ENCODE results near the gene CLOCK.
A peak's percentile ranks its signal among the peaks of the same experiment; 100 is the strongest.

Gene CLOCK

DNA sequence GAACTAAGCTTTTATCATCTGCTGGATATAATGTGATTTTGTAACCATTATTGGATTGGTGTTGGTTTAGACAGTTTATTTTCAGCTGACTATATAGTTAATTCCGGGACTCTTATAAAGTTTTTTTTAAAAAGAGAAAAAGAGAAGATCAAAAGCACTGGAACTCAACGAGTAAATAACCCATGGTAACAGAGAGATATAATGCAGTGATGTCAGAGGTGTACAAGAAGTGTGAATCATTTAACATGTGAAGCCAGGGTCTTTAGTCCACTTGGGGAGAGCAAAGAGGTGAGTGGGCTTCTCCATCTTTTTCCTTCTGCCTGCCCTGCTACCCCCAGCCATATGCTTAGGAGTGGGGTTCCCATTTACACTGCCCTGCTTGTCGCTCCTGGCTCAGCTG is 147.7 kb downstream of the CLOCK start:
- peak overlapping the region; percentile 77 to 88 for H3K4me3 ChIP-seq (replicated peaks in 1 of 2; ENCODE audit: low read depth in 2 of 2, low read length in 2 of 2)
- TF ChIP-seq, protein P1, sequence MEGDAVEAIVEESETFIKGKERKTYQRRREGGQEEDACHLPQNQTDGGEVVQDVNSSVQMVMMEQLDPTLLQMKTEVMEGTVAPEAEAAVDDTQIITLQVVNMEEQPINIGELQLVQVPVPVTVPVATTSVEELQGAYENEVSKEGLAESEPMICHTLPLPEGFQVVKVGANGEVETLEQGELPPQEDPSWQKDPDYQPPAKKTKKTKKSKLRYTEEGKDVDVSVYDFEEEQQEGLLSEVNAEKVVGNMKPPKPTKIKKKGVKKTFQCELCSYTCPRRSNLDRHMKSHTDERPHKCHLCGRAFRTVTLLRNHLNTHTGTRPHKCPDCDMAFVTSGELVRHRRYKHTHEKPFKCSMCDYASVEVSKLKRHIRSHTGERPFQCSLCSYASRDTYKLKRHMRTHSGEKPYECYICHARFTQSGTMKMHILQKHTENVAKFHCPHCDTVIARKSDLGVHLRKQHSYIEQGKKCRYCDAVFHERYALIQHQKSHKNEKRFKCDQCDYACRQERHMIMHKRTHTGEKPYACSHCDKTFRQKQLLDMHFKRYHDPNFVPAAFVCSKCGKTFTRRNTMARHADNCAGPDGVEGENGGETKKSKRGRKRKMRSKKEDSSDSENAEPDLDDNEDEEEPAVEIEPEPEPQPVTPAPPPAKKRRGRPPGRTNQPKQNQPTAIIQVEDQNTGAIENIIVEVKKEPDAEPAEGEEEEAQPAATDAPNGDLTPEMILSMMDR (IDR thresholded peaks at IDR 0.05; ENCODE audit: low read depth, low read length) = no peak
- peak in 1 of 2 donors; percentile 29 for DNase-seq (ENCODE audit: low read depth in 2 of 2)

DNA sequence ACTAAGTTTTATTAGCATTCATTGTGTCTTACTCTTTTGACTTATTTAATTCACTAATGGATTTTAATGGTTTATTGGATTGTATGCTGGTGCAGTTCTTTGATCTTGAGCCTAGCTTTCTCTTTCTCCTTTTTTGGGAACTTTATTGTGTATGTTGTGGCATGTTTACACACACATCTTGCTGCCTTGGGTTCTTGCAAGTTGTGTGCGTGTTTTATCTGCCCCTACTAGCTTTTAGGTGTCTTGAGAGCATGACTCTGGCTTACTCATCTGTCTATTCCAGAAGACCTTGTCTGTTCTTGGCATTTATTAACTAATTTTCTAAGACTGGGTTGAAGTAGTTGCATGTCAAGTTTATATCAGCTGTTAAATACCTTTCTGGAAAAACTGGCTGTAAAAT is 148.2 kb downstream of the CLOCK start:
- TF ChIP-seq, protein P1 (IDR thresholded peaks at IDR 0.05; ENCODE audit: low read depth, low read length) = no peak
- H3K4me3 ChIP-seq (replicated peaks in 1 of 2; ENCODE audit: low read depth in 2 of 2, low read length in 2 of 2) = peak overlapping the region; percentile 77 to 88
- peak; percentile 33 to 78 for DNase-seq (ENCODE audit: low read depth in 2 of 2)

DNA sequence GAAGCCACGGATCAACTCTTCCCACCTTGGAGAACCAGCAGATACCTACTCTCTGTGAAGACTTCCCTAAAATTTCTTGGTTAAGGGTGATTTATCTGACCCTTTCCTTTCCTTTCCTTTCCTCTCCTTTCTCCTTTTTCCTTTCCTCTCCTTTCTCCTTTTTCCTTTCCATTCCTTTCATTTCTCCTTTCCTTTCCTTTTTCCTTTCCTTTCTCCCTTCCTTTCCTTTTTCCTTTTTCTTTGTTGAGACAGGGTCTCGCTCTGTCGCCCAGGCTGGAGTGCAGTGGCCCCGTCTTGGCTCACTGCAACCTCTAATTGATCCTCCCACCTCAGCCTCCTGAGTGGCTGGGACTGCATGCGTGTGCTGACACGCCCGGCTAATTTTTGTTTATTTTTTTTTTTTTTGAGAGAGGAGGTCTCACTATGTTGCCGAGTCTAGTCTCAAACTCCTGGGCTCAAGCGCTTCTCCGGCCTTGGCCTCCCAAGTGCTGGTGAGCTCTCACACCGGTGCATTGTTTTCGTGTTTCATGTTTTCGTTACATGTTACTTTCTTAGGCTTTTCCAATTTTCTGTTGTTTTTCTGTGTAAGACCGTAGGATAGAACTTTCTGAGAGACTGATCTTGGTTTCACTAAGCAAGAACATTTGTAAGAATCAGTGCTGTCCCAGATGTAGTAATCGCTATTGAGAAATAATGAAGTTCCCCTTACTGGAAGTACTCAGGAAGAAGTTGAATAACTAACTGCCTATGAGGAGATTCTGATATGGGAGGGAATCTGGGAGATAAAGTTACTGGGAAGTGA is 149.0 kb downstream of the CLOCK start:
- peak; percentile 81 to 91 for DNase-seq (ENCODE audit: low read depth in 2 of 2)
- TF ChIP-seq, protein P1 (IDR thresholded peaks at IDR 0.05; ENCODE audit: low read depth, low read length) = no peak
- peak overlapping the region; percentile 77 to 88 for H3K4me3 ChIP-seq (replicated peaks in 1 of 2; ENCODE audit: low read depth in 2 of 2, low read length in 2 of 2)

DNA sequence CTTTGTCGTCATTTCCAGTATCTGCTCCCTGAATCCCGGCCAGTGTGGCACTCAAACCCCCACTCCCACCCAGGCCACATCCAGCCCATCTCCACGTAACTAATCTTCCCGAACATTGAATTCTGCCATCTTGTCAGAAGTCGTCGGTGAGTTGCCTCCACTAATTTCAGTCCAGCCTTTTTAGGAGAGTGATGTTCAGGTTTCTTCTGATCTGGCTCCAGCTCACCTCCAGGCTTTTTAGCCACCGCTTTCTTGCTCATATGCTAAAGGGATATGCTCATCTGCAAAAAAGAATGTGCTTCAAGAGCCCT is 149.6 kb downstream of the CLOCK start:
- peak; percentile 52 to 69 for DNase-seq (ENCODE audit: low read depth in 2 of 2)
- TF ChIP-seq, protein P1 (IDR thresholded peaks at IDR 0.05; ENCODE audit: low read depth, low read length) = no peak
- peak overlapping the region; percentile 77 to 88 for H3K4me3 ChIP-seq (replicated peaks in 1 of 2; ENCODE audit: low read depth in 2 of 2, low read length in 2 of 2)

DNA sequence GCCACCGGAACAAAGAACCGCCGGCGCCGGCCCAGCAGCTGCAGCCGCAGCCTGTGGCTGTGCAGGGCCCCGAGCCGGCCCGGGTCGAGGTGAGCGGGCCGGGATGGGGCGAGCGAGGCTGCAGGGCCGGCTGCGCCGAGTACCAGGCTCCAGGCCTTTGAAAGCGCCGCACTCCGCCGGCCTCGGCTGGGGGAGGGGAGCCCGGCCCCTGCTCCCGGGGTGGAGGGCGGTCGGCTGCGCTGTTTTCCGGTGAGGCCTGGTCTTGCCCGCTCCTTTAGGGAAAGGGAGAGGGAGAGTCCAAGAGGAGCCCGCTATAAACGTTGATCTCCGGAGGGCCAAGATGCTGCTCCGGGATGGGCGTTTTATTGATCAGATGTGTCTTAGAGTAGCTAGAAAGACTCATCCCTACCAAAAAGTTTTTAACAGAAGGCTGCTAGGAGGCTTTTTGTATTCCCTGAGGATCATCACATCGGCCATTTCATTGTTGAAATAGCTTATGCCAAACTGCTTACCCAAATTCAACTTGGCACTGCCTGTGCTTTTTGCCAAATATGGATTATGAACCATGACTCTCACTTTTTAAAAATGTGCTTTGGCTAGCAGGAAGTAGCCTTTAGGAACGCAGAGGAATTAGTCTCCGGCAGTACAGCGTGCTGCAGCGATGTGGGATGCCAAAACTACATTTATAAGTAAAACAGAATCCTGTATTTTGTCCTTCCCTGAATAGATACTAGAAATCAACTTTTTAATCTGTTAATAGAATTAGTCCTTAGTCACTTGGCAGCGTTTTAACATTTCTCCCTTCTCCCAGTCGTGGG is 150.2 kb downstream of the CLOCK start:
- peak; percentile 64 to 70 for DNase-seq (ENCODE audit: low read depth in 2 of 2)
- peak overlapping the region; percentile 77 to 88 for H3K4me3 ChIP-seq (replicated peaks in 1 of 2; ENCODE audit: low read depth in 2 of 2, low read length in 2 of 2)
- TF ChIP-seq, protein P1 (IDR thresholded peaks at IDR 0.05; ENCODE audit: low read depth, low read length) = no peak

DNA sequence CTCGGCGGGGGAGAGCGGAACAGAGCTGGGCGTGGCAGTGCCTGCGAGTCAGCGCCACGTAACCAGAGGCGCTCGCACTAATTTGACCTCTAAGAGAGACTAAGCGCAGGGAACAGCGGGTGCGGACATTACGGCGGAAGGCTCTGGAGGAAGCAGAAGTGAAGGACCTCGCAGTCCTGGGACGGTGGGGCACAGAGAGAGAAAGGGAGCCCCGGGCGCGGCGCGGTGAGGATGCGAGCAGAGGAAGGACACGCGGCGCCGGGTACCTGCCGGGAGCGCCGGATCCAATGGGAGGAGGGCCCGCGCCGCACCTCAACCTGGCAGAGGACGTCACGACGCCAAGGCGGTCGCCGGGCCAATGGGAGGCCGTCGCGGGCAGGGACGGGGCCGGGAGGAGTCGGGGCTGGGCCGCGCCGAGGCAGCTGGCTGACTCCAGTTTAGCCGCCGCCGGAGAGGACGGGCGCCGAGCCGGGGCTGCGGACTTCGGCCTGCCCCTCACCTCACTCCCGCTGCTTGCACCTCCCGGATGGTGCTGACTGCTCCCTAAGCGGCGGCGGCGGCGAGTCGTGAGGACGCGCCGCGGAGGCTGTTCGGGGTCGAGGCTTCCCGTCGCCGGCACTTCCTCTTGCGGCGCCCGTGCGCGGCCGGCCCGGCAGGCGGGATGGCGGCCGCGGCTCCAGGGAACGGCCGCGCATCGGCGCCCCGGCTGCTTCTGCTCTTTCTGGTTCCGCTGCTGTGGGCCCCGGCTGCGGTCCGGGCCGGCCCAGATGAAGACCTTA is 151.0 kb downstream of the CLOCK start, which contains the start of gene TMEM165:
TSS of gene TMEM165 (plus strand) at position 429 of the 779 bp plus-strand sequence. CDS start at position 662, 233 bp downstream.
- DNase-seq (ENCODE audit: low read depth in 2 of 2) = peak; percentile 89 to 90
- peak within 1 kb of the TSS; percentile 77 to 88 for H3K4me3 ChIP-seq (replicated peaks in 1 of 2; ENCODE audit: low read depth in 2 of 2, low read length in 2 of 2)
- TF ChIP-seq, protein P1 (IDR thresholded peaks at IDR 0.05; ENCODE audit: low read depth, low read length) = no peak
